Measurements from ENCODE around the gene PTGIS.
"Not testable (repeated sequence)": the region's sequence is repeated elsewhere in the genome, so short reads cannot be mapped to it uniquely, and the experiment has no call there.

The PTGIS gene

DNA sequence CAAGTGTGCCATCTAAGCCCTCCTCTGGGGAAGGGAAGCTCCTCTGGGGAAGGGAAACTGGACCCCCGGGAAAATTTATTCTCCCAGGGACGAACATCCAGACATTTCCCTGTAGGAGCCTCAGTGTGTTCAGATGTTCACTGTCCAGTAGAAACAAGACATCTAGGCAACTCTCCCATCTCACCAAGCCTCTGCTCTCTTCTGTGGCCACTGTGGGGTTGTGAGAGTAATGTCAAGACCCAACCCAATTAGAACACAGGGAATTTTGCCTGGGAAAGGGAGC lies 3.6 kb upstream of the PTGIS start:
- no peak for FAIRE-seq
- no peak for TF ChIP-seq TAF1 (IDR thresholded peaks at IDR 0.05; ENCODE audit: borderline replicate concordance, low read depth, low read length)
- no peak for TF ChIP-seq POLR2A (IDR thresholded peaks at IDR 0.05; ENCODE audit: low read depth, low read length)
- no peak for TF ChIP-seq POLR2AphosphoS5 (IDR thresholded peaks at IDR 0.05; ENCODE audit: low read depth, low read length)
- no peak for DNase-seq (ENCODE audit: insufficient read length)

DNA sequence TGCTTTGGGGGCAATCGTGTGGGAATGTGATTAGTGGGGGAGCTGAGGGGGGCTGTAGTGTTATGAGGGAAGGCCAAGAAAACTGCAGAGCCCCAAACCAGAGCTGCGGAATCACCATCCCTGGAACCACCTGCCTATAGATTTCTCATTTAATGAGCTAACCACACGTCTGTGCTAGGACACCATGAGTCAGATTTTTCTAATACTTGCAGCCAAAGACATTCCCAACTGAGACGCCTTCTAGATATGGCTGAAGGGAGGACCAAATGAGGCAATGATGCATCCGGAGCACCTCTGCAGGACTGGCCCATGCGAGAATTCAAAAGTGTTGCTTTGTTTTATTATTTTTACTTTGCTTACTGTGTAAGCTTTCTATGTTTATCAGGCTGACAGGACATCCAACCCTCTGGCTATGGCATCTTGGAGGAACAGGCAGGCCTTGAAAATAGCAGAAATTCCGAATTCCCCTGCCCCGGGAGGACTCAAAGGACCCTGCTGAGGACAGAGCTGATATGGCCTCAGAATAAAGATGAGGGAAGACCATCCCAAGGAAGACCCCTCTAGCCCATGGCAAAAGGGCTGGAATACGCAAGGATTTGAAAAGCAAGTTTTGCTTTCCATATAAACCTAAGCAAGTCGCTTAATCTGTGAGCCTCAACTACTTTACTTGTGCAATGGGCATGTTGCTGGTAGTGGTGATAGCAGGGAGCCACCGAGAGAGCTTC lies 3.1 kb upstream of the PTGIS start:
- FAIRE-seq (no peak), DNase-seq (ENCODE audit: insufficient read length) (no peak)
- no peak for TF ChIP-seq POLR2A (IDR thresholded peaks at IDR 0.05; ENCODE audit: low read depth, low read length)
- no peak for TF ChIP-seq TAF1 (IDR thresholded peaks at IDR 0.05; ENCODE audit: borderline replicate concordance, low read depth, low read length)

DNA sequence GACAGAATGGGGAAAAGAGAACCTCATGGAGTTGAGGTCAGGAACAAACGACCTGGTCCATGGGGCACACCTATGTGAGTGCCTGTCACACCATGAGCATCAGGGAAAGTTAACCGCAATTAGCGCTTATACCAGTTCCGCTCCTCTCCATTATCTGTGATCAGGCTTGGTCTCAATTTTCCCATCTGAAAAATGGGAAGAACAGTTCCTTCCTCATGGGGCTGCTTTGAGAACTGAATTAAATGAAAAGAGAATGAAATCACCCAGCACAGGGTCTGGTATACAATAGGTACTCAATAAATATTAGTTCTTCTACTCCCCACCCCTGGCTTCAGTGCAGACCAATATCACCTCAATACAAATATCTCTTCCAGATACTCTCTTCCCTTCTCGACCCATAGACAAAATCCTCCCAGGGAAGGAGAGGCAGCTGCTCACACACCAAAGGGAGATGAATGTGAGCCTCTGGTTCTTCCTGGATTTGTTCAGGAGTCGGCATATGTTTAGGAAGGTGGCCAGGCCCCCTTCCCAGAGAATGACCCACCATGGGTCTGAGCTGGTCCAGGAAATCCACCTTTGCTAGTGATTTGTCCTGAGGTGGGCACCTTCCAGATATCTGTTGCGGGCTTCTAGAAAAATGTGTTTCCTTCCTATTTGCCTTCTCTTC lies 2.4 kb upstream of the PTGIS start:
- TF ChIP-seq POLR2A (IDR thresholded peaks at IDR 0.05; ENCODE audit: low read depth, low read length) (no peak), POLR2AphosphoS5 (IDR thresholded peaks at IDR 0.05; ENCODE audit: low read depth, low read length) (no peak), TAF1 (IDR thresholded peaks at IDR 0.05; ENCODE audit: borderline replicate concordance, low read depth, low read length) (no peak)
- DNase-seq (ENCODE audit: insufficient read length) = no peak
- no peak for FAIRE-seq

DNA sequence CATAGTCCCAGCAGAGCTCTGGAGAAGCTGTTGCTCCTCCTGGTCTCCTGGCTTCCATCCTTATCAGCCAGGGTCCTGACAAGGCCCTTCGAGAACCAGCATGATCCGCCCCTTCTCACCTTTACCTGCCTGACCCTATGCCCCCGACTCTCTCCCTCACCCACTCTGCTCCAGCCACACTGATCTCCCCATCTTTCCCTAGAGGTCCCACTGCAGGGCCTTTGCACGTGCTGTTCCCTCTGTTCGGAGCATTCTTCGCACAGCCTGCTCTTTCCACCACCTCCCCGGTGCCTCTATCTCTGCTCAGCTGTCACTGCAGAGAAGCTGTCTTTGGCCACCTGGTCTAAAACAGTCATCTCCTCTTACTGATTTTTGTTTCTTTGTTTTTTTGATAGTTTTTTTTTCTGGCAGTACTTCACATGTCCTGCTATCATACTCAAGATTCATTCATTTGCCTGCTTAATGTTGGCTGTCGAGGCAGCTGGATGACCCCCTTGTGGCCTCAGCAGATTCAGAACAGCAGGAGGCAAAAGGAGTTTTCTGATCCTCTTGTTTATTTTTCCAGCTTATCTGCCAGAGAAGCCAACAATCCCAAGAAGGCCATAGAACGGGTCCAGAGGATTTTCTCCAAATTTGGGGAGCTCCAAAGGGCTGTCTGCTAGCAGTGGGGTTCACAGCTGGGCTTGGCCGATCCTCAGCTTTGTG lies 1.6 kb upstream of the PTGIS start:
- no peak for DNase-seq (ENCODE audit: insufficient read length)
- FAIRE-seq = no peak
- TF ChIP-seq TAF1 (IDR thresholded peaks at IDR 0.05; ENCODE audit: borderline replicate concordance, low read depth, low read length) (no peak), POLR2AphosphoS5 (IDR thresholded peaks at IDR 0.05; ENCODE audit: low read depth, low read length) (no peak), POLR2A (IDR thresholded peaks at IDR 0.05; ENCODE audit: low read depth, low read length) (no peak)

DNA sequence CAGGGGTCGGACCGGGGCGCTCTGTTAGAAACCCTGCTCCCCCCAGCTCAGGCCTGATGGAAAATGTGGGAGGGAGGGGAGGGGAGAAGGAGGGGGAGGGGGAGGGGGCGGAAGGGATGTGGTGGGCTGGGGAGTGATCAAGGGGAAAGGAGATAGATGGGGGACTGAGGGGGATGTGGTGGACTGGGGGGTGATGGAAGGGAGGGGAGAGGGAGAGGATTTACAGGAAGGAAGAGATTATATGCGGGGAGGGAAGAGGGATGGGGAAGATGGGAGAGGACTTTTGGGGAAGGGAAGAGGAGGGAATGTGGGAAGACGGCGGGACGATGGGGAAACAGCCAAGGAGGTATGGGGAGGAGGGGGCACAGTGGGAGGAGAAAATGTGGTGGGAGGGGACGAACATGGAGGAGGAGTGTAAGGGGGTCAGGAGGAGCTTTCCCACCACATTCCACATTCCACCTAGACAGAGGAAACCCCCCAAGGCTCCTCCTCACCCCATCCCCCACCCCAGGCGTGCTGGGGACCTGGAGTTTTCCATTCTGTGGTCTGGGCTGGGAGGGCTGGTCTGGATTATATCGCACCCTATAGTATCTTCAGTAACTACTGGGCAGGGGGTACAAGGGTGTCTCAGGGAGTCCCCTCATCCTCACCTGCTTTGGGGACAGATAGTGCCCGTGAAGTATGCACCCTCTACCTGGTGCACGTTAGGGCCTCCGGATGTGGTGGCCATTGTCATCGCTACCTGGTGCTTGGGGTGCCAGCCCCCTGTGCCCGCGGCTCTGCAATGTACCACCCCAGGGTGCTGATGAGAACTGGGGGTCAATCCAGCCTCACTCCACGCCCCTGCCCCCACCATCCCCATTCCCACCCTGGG lies 578 bp upstream of the PTGIS start:
- DNase-seq (ENCODE audit: insufficient read length) = no peak
- no peak for TF ChIP-seq TAF1 (IDR thresholded peaks at IDR 0.05; ENCODE audit: borderline replicate concordance, low read depth, low read length)
- TF ChIP-seq POLR2A (IDR thresholded peaks at IDR 0.05; ENCODE audit: low read depth, low read length) = no peak
- TF ChIP-seq POLR2AphosphoS5 (IDR thresholded peaks at IDR 0.05; ENCODE audit: low read depth, low read length) = no peak
- no peak for FAIRE-seq

DNA sequence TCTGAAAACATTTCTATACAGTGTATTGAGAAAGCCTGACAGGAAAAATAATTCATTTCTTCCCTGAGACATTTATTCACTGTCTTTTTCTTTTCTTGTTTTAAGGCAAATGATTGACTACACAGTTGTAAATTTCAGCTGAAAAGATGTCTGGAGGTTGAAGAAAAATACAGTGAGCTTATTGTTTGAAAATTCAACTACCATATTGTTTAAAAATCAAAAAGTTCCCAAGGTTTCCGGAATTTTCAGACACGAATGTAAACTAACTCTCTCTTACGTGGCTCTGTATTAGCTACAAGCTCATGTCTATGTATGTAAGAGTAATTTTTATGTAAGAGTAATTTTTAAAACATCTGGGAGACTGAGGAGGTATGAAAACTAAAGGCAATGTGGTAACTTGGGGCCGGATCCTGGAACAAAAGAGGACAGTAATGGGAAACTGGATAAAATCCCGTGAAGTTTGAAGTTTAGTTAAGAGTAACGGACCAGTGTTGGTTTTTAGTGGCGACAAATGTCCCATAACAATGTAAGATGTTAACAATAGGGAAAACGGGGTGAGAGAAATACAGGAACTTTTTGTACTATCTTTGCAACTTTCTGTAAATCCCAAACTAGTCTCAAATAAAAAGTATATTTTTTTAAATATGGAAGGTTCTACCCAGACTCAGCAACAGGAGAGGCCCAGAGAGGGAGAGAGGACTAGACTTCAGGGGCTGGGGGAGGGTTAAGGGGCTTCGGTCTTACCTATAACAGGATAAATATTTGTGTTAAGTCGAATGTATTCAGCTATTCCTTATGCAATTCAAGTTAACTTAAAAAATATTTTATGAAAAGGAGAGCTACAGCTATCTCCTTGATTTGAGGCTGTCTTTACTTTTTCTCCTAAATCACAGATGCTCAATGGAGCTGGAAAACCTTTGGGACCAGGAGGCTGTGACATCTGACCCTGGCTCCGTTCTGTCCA lies 1.3 kb downstream of the PTGIS start:
- no peak for DNase-seq (ENCODE audit: insufficient read length)
- TF ChIP-seq TAF1 (IDR thresholded peaks at IDR 0.05; ENCODE audit: borderline replicate concordance, low read depth, low read length) (no peak), POLR2AphosphoS5 (IDR thresholded peaks at IDR 0.05; ENCODE audit: low read depth, low read length) (no peak), POLR2A (IDR thresholded peaks at IDR 0.05; ENCODE audit: low read depth, low read length) (no peak)
- no peak for FAIRE-seq

DNA sequence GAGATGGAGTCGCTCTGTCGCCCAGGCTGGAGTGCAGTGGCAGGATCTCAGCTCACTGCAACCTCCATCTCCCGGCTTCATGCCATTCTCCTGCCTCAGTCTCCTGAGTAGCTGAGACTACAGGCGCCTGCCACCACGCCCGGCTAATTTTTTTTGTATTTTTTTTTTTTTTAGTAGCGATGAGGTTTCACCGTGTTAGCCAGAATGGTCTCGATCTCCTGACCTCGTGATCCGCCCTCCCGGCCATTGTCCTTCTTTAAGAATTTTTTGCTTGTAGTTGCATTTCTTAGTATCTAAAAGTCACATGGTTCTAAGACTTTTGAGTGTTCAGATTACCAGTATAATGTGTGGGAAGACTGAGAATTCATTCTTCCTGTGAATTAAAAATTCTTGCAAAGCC lies 2.9 kb downstream of the PTGIS start:
- DNase-seq (ENCODE audit: insufficient read length); FAIRE-seq: not testable (repeated sequence)

DNA sequence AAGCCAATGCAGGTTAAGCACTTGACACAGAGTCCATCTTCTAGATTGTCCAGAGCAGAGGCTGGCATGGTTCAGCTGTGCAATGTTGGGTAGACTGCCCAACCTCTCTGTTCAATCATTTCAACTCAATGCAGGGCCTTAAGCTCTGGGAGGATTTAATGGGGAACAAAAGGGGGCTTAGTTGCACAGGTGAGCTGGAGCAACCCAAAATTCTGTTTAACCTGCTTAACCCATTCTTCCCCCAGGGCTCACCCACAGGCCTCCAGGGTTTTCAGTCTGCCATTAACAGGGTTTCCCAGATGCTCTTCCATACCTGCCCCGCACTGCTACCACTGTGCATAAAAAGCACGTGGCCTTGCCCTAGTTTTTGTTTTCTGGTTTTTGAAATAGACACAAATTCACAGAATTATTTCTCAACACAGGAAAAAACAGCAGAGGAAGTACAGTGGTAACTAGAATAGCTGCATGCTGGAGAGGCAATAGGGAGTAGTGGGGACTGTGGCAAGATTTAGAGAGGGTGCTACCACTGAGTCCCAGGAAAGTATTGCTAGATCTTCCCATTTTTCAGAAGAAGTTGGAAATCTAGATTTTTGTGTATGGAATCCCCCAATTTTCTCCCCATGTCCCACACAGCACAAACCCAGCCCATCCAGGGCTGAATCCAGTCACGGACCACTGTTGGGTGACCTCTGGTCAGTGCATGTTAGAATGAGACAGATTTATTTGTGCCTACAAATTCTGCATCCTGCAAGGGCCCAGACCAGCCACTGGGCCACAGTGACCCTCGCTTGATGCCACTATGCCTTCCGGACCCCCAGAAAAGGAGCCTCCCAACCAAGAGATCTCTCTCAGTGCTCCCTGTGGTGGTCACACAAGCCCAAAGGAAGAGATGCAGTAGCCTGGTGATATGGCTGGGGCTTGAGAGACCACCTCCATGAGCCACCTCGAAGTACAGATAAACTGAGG lies 4.6 kb downstream of the PTGIS start:
- FAIRE-seq (no peak), DNase-seq (ENCODE audit: insufficient read length) (no peak)
- no peak for TF ChIP-seq TAF1 (IDR thresholded peaks at IDR 0.05; ENCODE audit: borderline replicate concordance, low read depth, low read length)
- TF ChIP-seq POLR2AphosphoS5 (IDR thresholded peaks at IDR 0.05; ENCODE audit: low read depth, low read length) = no peak
- TF ChIP-seq POLR2A (IDR thresholded peaks at IDR 0.05; ENCODE audit: low read depth, low read length) = no peak

DNA sequence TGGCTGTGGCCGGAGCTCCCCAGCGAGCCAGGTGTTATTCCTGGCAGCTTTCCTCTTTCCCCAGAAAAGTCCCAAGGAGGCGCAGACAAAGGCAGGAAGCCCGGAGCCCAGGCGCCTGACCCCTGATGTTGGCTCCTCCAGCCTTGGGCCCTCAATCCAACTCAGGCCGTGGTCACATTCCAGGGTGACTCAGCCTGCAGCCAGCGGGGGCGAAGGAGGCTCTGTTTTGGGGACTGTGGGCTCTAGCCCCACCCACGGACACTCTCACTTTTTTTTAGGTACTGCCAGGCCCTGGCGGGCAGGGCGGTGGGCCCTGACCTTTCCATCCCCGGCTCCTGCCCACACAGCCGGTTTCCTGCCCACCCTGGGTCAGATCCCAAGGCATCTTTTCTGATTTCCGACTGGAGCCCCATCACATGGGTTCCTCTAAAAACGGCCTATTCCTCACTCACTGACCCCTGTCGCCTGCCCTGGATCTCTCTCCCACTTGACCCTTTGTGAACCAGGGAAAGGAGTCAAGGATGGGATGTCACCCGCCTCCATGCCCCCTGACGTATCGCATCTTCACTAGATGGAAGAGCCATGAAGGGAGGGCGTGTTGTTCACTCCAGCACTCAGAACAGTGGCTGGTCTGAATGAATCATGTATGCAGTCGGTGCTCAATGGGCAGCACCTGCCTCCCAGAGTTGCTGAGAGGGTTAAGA lies 5.5 kb downstream of the PTGIS start:
- FAIRE-seq (no peak), DNase-seq (ENCODE audit: insufficient read length) (no peak)
- TF ChIP-seq POLR2A (IDR thresholded peaks at IDR 0.05; ENCODE audit: low read depth, low read length) = no peak
- TF ChIP-seq POLR2AphosphoS5 (IDR thresholded peaks at IDR 0.05; ENCODE audit: low read depth, low read length) = no peak
- no peak for TF ChIP-seq TAF1 (IDR thresholded peaks at IDR 0.05; ENCODE audit: borderline replicate concordance, low read depth, low read length)
